Measurements from ENCODE around the gene ADAM22. TPM values are rescaled to one million over a fixed set of nuclear protein-coding genes. Genes with fewer than 3 reads are reported as not detected.

ADAM22 gene
- polyA plus RNA-seq, 1 of the 3 experiments (the other 2 are of a cell fraction): 3.0 TPM

DNA sequence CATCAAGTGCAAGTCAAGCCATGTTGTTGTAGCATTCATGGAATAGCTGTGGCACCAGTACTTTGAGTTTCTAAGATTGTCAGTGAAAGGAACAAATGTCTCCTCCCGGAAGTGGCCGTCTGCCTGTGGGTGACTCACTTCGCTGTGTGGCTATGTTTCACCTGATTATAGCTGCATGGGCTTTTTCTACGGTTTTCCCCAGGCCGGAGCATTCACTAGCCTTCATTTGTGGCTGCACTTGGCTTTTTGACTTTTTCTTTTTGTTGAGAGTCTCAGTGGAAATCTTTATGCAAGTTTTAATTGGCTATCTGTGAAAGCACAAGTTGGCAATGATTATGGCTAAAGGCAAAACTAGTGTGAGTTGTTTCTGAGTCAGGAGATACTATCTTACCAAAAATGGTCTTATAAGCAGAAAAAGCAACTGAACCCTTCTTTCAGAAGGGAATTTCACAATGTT is 250.8 kb downstream of the ADAM22 start:
- CTCF ChIA-PET: interaction anchor here (1.8 to 2.8 kb wide), 2 partner anchors 11 to 14 kb away, joined by 8 to 11 read pairs; no protein-coding TSS in a partner anchor
- H3K4me1 ChIP-seq (ENCODE audit: control insufficient read depth in 1 of 2, insufficient read depth in 2 of 2, low read depth in 1 of 2, low read length in 1 of 2): peaks cover 3 to 8% of the 10 kb centered on the region in 2 experiments; a peak in 3 of 4 replicates
- H3F3A ChIP-seq (replicated peaks; ENCODE audit: insufficient read depth): peaks cover 9% of the 10 kb centered on the region
- H3K79me2 ChIP-seq (ENCODE audit: insufficient read depth): no peaks in the 10 kb centered on the region
- 43% methylated on average over 5 of the region's 5 CpGs for WGBS (ENCODE audit: low lambda C conversion rate)
- H3K27ac ChIP-seq (ENCODE audit: low read depth in 2 of 2, low read length in 1 of 2): peak overlapping the region in 1 of 2 experiments; percentile 51; a peak in 2 of 4 replicates
- POLR2A ChIA-PET: no interaction called here
- DNase-seq: no peak
- H3K9me3 ChIP-seq: no peaks in the 10 kb centered on the region
- H3K4me2 ChIP-seq: peak overlapping the region; percentile 16; the same call in 1 of the 2 replicates
- H4K20me1 ChIP-seq (ENCODE audit: insufficient read depth): no peaks in the 10 kb centered on the region
- no peaks in the 10 kb centered on the region for H3K9me2 ChIP-seq
- TF ChIP-seq JUND (IDR thresholded peaks at IDR 0.05) (peak; percentile 45; the same call in 1 of the 2 replicates), ELF1 (IDR thresholded peaks at IDR 0.05) (peak; percentile 66), CHD2 (IDR thresholded peaks at IDR 0.05; ENCODE audit: low read length, partially characterized antibody) (no peak), FOSL2 (IDR thresholded peaks at IDR 0.05; ENCODE audit: borderline replicate concordance, low read depth) (peak; percentile 51), TCF12 (IDR thresholded peaks at IDR 0.05) (peak; percentile 21; the same call in 1 of the 2 replicates)
- H3K4me3 ChIP-seq (ENCODE audit: low read depth in 2 of 2, low read length in 1 of 2): no peak overlapping the region
- H3K9ac ChIP-seq: no peak overlapping the region
- H3K36me3 ChIP-seq (replicated peaks in 1 of 2; ENCODE audit: control insufficient read depth in 1 of 2, insufficient read depth in 2 of 2, low read length in 1 of 2): peaks cover 0 to 32% of the 10 kb centered on the region in 2 experiments
- peak overlapping the region; percentile 41 for H2AFZ ChIP-seq (ENCODE audit: low read depth)
- H3K27me3 ChIP-seq (ENCODE audit: insufficient read depth): no peaks in the 10 kb centered on the region

DNA sequence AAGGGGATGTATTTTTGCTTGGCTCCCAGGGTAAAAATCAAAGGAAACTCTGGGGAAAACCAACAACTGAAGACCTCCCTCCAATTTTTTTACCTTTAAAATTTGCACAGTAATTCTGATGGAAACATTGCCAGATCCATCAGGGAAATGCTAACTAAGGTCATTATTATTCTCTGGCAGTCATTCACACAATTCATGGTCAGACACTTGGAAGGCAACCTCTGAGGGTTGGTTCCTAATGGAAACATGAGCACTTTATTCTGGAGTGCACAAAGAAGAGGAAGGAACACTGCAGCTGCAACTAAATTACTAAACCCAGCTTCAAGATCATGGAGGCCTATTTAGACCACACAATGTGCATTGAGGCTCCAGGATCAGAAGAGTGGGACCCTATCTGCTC is 251.6 kb downstream of the ADAM22 start:
- H3K27me3 ChIP-seq (ENCODE audit: insufficient read depth): no peaks in the 10 kb centered on the region
- 0 out of 2 replicates have a peak overlapping the region, but pooled peaks have one; percentile 41 for H2AFZ ChIP-seq (ENCODE audit: low read depth)
- TF ChIP-seq NFIC (IDR thresholded peaks at IDR 0.05; ENCODE audit: borderline replicate concordance) (no peak), TCF12 (IDR thresholded peaks at IDR 0.05) (no peak), JUND (IDR thresholded peaks at IDR 0.05) (no peak), EZH2phosphoT487 (IDR thresholded peaks at IDR 0.05; ENCODE audit: borderline replicate concordance, low read depth) (no peak), RAD21 (IDR thresholded peaks at IDR 0.05; ENCODE audit: low read length) (no peak), EP300 (IDR thresholded peaks at IDR 0.05; ENCODE audit: borderline replicate concordance in 1 of 2, low read depth in 1 of 2, low read length in 1 of 2) (no peak), FOXJ3 (CRISPR knock-in tag; IDR thresholded peaks at IDR 0.05) (no peak), FOSL2 (IDR thresholded peaks at IDR 0.05; ENCODE audit: borderline replicate concordance, low read depth) (no peak), PBX3 (IDR thresholded peaks at IDR 0.05) (no peak), RXRA (IDR thresholded peaks at IDR 0.05; ENCODE audit: borderline replicate concordance, low read depth) (no peak), TAF1 (IDR thresholded peaks at IDR 0.05; ENCODE audit: borderline replicate concordance, low read depth, low read length) (no peak), RFX5 (IDR thresholded peaks at IDR 0.05; ENCODE audit: low read length) (no peak), YY1 (IDR thresholded peaks at IDR 0.05; ENCODE audit: low read depth) (no peak), ELF1 (IDR thresholded peaks at IDR 0.05) (no peak), POLR2AphosphoS5 (IDR thresholded peaks at IDR 0.05; ENCODE audit: low read depth, low read length) (no peak)
- TF ChIP-seq, protein P1, sequence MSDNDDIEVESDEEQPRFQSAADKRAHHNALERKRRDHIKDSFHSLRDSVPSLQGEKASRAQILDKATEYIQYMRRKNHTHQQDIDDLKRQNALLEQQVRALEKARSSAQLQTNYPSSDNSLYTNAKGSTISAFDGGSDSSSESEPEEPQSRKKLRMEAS (IDR thresholded peaks at IDR 0.05; ENCODE audit: low read depth): no peak
- TF ChIP-seq, protein P2, sequence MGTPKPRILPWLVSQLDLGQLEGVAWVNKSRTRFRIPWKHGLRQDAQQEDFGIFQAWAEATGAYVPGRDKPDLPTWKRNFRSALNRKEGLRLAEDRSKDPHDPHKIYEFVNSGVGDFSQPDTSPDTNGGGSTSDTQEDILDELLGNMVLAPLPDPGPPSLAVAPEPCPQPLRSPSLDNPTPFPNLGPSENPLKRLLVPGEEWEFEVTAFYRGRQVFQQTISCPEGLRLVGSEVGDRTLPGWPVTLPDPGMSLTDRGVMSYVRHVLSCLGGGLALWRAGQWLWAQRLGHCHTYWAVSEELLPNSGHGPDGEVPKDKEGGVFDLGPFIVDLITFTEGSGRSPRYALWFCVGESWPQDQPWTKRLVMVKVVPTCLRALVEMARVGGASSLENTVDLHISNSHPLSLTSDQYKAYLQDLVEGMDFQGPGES (IDR thresholded peaks at IDR 0.05; ENCODE audit: low read depth, low read length): no peak
- no peak overlapping the region for H3K27ac ChIP-seq (ENCODE audit: low read depth in 2 of 2, low read length in 1 of 2)
- CTCF ChIA-PET: interaction anchor here (1.4 to 2.8 kb wide), 3 partner anchors 10 to 30 kb away, joined by 5 to 11 read pairs (median 8); no protein-coding TSS in a partner anchor
- POLR2A ChIA-PET: no interaction called here
- H3K4me2 ChIP-seq: no peak overlapping the region
- no peaks in the 10 kb centered on the region for H4K20me1 ChIP-seq (ENCODE audit: insufficient read depth)
- H3K4me1 ChIP-seq (ENCODE audit: control insufficient read depth in 1 of 2, insufficient read depth in 2 of 2, low read depth in 1 of 2, low read length in 1 of 2): peaks cover 3 to 8% of the 10 kb centered on the region in 2 experiments; a peak in 3 of 4 replicates
- no peak overlapping the region for H3K9ac ChIP-seq
- H3K9me2 ChIP-seq: no peaks in the 10 kb centered on the region
- peaks cover 9% of the 10 kb centered on the region for H3F3A ChIP-seq (replicated peaks; ENCODE audit: insufficient read depth)
- H3K4me3 ChIP-seq (ENCODE audit: low read depth in 2 of 2, low read length in 1 of 2): no peak overlapping the region
- H3K36me3 ChIP-seq (replicated peaks in 1 of 2; ENCODE audit: control insufficient read depth in 1 of 2, insufficient read depth in 2 of 2, low read length in 1 of 2): peaks cover 0 to 32% of the 10 kb centered on the region in 2 experiments
- H3K79me2 ChIP-seq (ENCODE audit: insufficient read depth): no peaks in the 10 kb centered on the region
- no peak for DNase-seq
- no peaks in the 10 kb centered on the region for H3K9me3 ChIP-seq

Measured in SK-N-SH (cell line).